Activated CD4-positive, alpha-beta T cell treated with anti-CD3 and anti-CD28 coated beads for 4 hours (primary cell): ENCODE results near the gene REM2.

ENCODE experiments used
- DNase-seq, 2 donors: peaks; one replicate each; pipeline ENCODE4 v3.0.0-alpha.2; 2020

Gene REM2

GRCh38 chr14:22883173-22883976 lies at the start of gene REM2:
REM2 (plus strand) TSS chr14:22883222; CDS start chr14:22883288, 66 bp downstream.
- no peak for DNase-seq

GRCh38 chr14:22835505-22835904 lies 47.5 kb upstream of the REM2 start:
- no peak for DNase-seq

- no peak for DNase-seq
These were observed 46.5 kb upstream of the REM2 start, which contains the start of gene MMP14 for GRCh38 chr14:22836301-22837113. MMP14 (plus strand) TSS chr14:22836585; CDS start chr14:22836818, 233 bp downstream.

GRCh38 chr14:22837114-22837749 lies 45.8 kb upstream of the REM2 start:
- no peak for DNase-seq

GRCh38 chr14:22837750-22838538 lies 45.1 kb upstream of the REM2 start:
- no peak for DNase-seq

GRCh38 chr14:22838631-22839041 lies 44.4 kb upstream of the REM2 start:
- DNase-seq: no peak

- no peak for DNase-seq
These were observed 43.8 kb upstream of the REM2 start for GRCh38 chr14:22839159-22839779.

- no peak for DNase-seq
These were observed 41.7 kb upstream of the REM2 start for GRCh38 chr14:22841311-22841710.

GRCh38 chr14:22841769-22842168 lies 41.3 kb upstream of the REM2 start:
- no peak for DNase-seq

GRCh38 chr14:22842211-22843122 lies 40.6 kb upstream of the REM2 start:
- no peak for DNase-seq

GRCh38 chr14:22843123-22843925 lies 39.7 kb upstream of the REM2 start:
- DNase-seq: no peak

- no peak for DNase-seq
These were observed 38.6 kb upstream of the REM2 start for GRCh38 chr14:22844221-22845102.

- no peak for DNase-seq
These were observed 38.0 kb upstream of the REM2 start for GRCh38 chr14:22845103-22845394.

GRCh38 chr14:22845821-22846625 lies 37.0 kb upstream of the REM2 start:
- DNase-seq: no peak

- no peak for DNase-seq
These were observed 36.2 kb upstream of the REM2 start for GRCh38 chr14:22846811-22847307.

GRCh38 chr14:22847661-22848341 lies 35.2 kb upstream of the REM2 start:
- DNase-seq: no peak

GRCh38 chr14:22848351-22849164 lies 34.5 kb upstream of the REM2 start:
- no peak for DNase-seq
